Measurements from ENCODE around the gene ENTPD8.
"Not testable (repeated sequence)": the region's sequence is repeated elsewhere in the genome, so short reads cannot be mapped to it uniquely, and the experiment has no call there.

Gene ENTPD8

DNA sequence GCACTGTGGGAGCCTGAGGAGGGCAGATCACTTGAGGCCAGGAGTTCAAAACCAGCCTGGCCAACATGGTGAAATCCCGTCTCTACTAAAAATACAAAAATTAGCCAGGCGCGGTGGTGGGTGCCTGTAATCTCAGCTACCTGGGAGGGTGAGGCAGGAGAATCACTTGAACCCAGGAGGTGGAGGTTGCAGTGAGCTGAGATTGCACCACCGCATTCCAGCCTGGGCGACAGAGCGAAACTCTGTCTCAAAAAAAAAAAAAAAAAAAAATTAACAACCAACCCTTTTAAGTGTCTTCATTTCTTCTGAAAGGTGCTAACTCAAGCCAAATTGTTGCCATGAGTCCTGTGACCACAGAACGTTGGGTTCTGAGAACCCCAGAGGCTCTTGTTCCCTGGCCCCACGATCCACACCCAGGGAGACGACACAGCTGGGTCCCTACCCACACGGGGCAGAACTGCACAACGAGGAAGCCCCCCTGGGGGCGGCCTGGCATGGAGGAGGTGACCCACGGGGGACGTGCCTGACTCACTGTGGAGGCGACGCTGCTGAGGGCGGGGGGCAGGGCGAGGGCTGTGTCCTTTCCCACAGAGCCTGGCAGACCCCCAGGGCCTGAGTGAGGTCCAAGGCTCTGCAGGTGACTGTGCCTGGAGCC lies 30.8 kb downstream of the ENTPD8 start:
- not testable (repeated sequence) for DNase-seq

DNA sequence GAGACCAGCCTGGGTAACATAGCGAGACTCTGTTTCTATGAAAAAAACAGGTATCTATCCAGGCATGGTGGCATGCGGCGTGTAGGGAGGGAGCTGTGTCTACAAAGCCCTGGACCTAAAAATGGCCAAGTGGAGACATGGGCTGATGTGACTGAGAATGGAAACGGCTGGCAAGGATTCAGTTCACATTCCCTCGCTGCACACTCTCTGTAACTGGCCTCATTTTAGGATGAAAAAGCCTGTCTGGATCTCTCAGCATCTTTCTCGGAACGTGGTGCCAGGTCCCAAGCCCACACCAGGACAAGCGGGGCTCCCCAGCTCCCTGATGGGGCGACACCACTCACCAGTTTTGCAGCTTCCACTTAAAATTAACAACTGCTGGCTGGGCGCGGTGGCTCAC lies 31.6 kb downstream of the ENTPD8 start:
- DNase-seq, result no peak

DNA sequence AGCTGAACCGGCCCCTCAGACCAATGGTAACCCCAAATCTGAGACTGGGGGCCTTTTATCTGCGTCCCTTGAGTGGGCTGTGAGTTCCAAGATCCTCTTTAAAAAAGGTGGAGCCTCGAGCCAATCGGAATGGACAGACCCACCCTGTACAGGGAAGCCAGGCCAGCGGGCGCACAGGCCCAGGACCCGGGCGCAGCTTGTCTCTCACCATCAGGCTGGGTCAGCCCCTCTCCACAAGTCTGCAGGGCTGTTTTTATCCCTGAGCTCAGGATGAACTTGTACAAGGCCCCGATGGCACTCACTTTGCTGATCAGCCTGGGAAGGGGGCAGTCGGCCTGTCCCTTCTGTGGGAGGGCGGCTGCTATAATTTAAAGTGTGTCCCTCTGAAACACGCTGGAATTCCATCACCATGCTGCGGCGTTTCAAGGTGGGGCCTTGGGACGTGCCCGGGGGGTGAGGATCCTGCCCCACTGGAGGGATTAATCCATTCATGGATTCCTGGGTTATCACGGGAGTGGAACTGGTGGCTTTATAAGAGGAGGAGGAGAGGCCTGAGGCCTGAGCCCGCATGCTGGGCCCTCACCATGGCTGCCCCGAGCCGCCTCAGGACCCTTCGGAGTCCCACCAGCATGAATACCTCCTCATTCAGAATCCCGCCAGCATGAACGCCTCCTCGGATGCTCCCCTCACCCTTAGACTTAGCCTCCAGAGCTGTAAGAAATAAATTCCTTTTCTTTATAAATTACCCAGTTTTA lies 32.3 kb downstream of the ENTPD8 start:
- DNase-seq, result no peak

DNA sequence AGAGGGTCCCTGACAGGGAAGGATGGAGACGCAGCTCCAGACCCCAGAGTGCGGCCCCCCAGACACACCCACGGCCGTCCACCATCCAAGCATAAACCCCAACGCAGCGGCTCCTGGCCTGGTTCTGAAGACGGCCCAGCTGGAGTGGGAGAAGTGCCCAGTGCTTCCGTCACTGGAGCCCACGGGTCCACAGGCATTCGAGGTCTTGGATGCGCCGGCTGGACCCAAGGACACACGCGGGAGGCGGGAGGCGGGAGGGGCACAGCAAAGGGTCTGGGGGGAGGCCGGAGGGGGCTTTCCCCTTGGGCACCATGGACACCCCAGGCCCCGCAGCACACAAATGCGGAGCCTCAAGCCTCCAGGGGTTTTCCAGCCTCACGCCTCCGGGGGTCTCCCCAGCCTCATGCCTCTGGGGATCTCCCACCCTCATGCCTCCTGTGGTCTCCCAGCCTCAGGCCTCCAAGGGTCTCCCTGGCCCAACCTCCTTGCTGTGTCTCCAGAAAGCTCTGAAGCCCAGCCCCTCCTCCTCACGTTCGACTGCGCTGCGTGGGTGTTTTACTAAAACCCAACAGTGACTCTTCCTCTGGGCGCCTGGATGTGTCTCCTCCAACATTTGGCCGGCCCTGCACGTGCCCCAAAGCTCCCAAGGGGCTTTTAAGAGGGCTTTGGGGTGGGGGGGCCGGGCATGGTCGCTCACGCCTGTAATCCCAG lies 33.4 kb downstream of the ENTPD8 start:
- no peak for DNase-seq

- DNase-seq, result peak; percentile 51 to 70
Measured at GRCh38 chr9:137406876-137407589, 34.1 kb downstream of the ENTPD8 start.

DNA sequence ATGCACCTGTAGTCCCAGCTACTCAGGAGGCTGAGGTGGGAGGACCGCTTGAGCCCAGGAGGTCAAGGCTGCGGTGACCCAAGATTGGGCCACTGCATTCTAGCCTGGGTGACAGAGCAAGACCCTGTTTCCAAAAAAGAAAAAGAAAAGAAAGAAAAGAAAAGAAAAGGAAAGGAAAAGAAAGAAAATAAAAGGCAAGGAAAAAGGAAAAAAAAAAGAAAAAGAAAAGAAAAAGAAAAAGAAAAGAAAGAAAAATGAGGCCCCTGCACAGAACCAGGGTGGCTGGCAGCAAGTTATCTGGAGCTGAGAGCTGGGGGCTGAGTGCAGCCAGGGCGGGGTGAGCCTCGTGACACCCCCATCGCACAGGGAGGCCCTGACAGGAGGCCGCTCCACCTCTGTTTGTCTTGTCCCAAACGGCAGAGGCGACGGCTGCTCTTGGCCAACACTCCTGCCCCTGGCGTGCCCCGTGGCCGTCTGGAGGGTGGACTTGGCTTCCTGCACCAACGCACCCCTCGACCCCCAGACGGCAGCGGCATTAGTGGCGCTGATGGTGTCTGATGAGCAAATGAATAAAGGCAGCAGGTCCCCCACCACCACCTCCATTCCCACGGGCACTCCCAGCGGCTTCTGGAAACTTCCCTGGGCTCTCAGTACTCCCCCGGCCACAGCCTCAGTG lies 34.9 kb downstream of the ENTPD8 start:
- DNase-seq, result no peak

DNA sequence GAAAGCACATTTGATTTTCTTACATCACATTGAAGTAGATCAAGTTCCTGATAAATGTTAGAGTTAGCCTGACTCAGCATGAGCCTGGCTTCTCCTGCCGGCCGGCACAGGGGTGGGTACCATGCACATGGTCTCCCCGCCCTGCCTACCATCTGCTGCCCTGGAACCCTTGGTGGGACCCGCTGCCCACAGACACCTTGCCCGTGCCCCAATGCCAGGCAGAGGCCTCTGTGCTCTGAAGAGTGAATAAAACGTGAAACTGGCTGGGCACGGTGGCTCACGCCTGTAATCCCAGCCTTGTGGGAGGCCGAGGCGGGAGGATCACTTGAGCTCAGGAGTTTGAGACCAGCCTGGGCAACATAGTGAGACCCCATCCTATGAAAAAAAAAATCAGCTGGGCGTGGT lies 35.5 kb downstream of the ENTPD8 start:
- DNase-seq, result no peak

- no peak for DNase-seq
Measured at GRCh38 chr9:137404961-137405567, 36.1 kb downstream of the ENTPD8 start.

GRCh38 chr9:137403269-137403668 lies 37.9 kb downstream of the ENTPD8 start:
- DNase-seq, result no peak

GRCh38 chr9:137402746-137403145 lies 38.4 kb downstream of the ENTPD8 start:
- DNase-seq, result no peak

- no peak for DNase-seq
Measured at GRCh38 chr9:137398561-137399468, 42.3 kb downstream of the ENTPD8 start.

DNA sequence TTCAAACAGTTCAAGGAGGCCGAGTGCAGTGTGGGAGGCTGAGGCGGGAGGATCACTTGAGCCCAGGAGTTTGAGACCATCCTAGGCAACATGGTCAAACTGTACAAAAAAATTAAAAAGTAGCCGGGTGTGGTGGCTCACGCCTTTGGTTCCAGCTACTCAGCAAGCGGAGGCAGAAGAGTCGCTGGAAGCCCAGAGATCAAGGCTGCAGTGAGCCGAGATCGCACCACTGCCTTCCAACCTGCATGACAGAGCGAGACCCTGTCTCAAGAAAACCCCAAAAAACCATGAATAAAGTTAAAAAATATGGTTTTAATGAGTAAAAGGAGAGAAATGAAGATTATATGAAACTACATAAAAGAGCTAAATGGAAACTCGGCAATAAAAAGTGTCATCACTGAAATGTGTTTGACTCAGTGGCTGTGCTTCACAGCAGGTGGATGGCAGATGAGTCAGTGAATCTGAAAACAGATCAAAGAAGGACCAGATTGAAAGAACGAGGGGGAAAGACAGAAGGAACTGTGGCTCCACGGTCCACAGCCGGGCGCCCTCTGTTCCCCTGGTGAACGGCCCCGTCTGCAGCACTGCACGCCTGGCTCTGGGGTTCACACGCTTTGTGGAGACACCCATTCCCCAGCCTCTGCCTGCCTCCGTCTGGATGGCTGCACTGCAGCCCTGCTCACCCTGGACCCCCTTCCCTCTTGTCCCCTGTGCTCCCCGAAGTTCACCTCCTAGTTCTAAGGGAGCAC lies 43.3 kb downstream of the ENTPD8 start:
- no peak for DNase-seq

DNA sequence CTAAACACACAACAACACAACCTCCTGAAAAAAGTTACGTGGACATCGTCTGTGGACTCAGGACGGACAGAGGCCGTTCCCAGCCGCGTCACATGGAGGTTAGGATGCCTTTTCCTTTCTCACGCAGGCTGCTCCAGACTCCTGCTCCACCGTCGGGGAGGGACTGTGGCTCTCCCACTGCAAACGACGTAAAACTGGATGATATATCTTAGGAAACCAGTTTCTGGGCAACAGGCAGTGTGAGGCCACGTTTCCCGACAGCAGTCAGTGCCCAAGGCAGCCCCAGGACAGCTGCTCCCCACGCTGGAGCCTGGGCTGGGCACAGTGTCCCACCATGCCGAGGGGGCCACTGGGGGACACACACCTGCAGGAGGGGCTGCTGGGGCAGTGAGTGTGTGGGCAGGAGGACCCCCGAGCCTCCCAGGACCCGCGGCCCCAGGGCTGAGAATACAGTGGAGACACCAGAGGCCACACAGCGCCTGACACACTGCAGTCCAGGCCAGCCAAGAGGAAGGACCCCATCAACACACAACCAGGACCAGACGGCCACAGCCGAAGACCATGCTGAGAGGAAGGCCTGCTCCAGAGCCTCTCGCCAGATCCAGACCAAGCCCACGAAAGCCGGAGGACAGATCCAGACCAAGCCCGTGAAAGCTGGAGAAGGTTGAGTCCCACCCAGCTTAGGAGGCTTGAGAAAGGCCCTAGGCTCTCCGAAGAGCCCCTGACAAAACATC lies 44.4 kb downstream of the ENTPD8 start:
- no peak for DNase-seq

GRCh38 chr9:137396227-137396626 lies 44.9 kb downstream of the ENTPD8 start:
- DNase-seq, result no peak

- DNase-seq, result no peak
Measured at GRCh38 chr9:137395666-137396010, 45.5 kb downstream of the ENTPD8 start.

GRCh38 chr9:137394866-137395665 lies 46.1 kb downstream of the ENTPD8 start:
- no peak for DNase-seq

DNA sequence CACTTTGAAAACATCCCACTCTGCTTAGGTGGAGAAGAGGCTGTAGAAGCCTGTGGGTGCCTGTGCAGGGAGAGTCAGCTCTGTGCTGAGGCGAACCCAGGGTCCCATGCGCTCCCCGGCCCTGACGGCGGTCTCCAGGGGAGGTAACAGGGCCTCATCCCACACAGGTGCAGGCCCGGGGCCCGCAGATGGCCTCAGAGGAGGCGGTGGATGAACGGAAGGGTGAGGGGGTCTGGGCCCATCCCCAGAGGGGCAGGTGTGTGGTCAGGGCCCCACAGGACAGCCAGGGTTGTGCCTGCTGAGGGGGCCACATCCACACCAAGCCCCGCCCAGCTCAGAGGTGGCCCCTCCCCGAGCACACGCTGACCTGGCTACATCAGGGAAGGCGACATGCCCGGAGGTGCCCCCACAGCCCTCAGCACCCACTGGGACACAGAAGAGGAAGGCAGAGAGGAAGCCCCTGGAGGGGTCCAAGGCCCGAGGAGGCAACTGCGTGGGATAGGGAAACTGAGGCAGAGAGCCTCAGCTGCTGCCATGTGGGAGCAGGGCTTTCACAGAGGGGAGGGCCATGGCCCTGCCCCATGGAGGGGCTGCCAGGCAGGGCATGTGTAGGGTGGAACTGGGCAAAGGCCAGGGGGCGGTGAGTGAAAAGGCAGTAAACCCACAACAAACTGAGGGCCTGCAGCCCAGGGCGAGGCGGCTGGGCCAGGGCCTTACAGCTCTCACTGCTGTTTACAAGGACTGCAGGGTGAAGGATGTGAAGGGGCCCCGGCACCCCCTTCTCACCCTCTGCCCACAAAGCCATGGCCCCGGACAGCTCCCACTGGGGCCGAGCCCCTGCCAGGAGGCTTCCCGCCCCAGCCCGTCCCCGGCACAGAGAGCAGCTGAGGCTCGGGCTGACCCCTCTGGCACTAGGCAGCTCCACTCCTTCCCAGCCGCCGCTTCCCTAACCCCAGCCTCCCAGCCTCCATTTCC lies 47.7 kb downstream of the ENTPD8 start:
- DNase-seq, result no peak

All from NCI-H524 (cell line).